Endothelial cell of umbilical vein (primary cell): ENCODE measurements around the gene CCDC82.

Experiments
- EZH2 ChIP-seq: IDR thresholded peaks from 2 replicates; pipeline ENCODE4 v1.6.1; 2012; ENCODE audit warnings: borderline replicate concordance, low read depth, mild to moderate bottlenecking, moderate library complexity, low read length, inconsistent platforms; ENCODE audit not compliant: severe bottlenecking
- FOS ChIP-seq: IDR thresholded peaks from 2 replicates; pipeline ENCODE4 v1.6.1; 2011; ENCODE audit warnings: mild to moderate bottlenecking, low read length, moderate library complexity, borderline replicate concordance; ENCODE audit not compliant: insufficient read depth
- GATA2 ChIP-seq: IDR thresholded peaks from 2 replicates; pipeline ENCODE4 v1.7.0; 2011; ENCODE audit warnings: low read depth, mild to moderate bottlenecking, moderate library complexity, mixed read lengths, low read length; ENCODE audit not compliant: insufficient read length, insufficient read depth
- MAX ChIP-seq: IDR thresholded peaks from 2 replicates; pipeline ENCODE4 v1.6.1; 2011; ENCODE audit not compliant: insufficient read depth, insufficient read length
- MYC ChIP-seq: IDR thresholded peaks from one replicate; pipeline ENCODE4 v1.6.1; 2011; ENCODE audit warnings: mild to moderate bottlenecking, low read depth, low read length
- POLR2A ChIP-seq: IDR thresholded peaks from 2 replicates; pipeline ENCODE4 v1.6.1; 2012; ENCODE audit warnings: low read depth, mild to moderate bottlenecking, control low read depth, low read length
- POLR2AphosphoS5 ChIP-seq: IDR thresholded peaks from 2 replicates; pipeline ENCODE4 v1.6.1; 2012; ENCODE audit warnings: low read depth, mild to moderate bottlenecking, control low read depth, low read length, moderate library complexity; ENCODE audit not compliant: insufficient read depth
- TF ChIP-seq, protein P1 (sequence below), 2 donors: IDR thresholded peaks; 1 replicate in 1 of 2; 2 replicates in 1 of 2; pipeline ENCODE4 v1.5.1; 2011; ENCODE audit warnings: low read length in 2 of 2, mild to moderate bottlenecking in 2 of 2, moderate library complexity in 2 of 2, control low read depth in 1 of 2, inconsistent platforms in 1 of 2, low read depth in 1 of 2; ENCODE audit not compliant: insufficient read depth in 1 of 2; ENCODE audit errors: extremely low read depth in 1 of 2

- no peak for TF ChIP-seq MAX
- TF ChIP-seq, protein P1, sequence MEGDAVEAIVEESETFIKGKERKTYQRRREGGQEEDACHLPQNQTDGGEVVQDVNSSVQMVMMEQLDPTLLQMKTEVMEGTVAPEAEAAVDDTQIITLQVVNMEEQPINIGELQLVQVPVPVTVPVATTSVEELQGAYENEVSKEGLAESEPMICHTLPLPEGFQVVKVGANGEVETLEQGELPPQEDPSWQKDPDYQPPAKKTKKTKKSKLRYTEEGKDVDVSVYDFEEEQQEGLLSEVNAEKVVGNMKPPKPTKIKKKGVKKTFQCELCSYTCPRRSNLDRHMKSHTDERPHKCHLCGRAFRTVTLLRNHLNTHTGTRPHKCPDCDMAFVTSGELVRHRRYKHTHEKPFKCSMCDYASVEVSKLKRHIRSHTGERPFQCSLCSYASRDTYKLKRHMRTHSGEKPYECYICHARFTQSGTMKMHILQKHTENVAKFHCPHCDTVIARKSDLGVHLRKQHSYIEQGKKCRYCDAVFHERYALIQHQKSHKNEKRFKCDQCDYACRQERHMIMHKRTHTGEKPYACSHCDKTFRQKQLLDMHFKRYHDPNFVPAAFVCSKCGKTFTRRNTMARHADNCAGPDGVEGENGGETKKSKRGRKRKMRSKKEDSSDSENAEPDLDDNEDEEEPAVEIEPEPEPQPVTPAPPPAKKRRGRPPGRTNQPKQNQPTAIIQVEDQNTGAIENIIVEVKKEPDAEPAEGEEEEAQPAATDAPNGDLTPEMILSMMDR (IDR thresholded peaks at IDR 0.05; ENCODE audit: extremely low read depth in 1 of 2, insufficient read depth in 1 of 2, low read depth in 1 of 2, low read length in 2 of 2), result no peak
- no peak for TF ChIP-seq FOS
- TF ChIP-seq EZH2, result no peak
- no peak for TF ChIP-seq POLR2A
- no peak for TF ChIP-seq POLR2AphosphoS5
- TF ChIP-seq MYC, result no peak
- no peak for TF ChIP-seq GATA2
These were observed 62.8 kb downstream of the CCDC82 start for GRCh38 chr11:96326959-96327358.
